Fibroblast of lung (primary cell): Measurements from ENCODE around the gene PAPLN.

Source experiments
- EZH2 ChIP-seq: IDR thresholded peaks from 2 replicates; pipeline ENCODE4 v1.5.1; 2012; ENCODE audit warnings: low read length, control low read depth, mild to moderate bottlenecking; ENCODE audit errors: missing control alignments
- TF ChIP-seq, protein P1 (sequence below), 2 donors: IDR thresholded peaks in 1 of 2; conservative IDR thresholded peaks in 1 of 2; 1 replicate in 1 of 2; 2 replicates in 1 of 2; pipeline ENCODE4 v1.5.1; 2011 to 2012; ENCODE audit warnings: low read length in 2 of 2, control low read depth in 1 of 2, inconsistent platforms in 1 of 2, low read depth in 1 of 2, mild to moderate bottlenecking in 1 of 2

DNA sequence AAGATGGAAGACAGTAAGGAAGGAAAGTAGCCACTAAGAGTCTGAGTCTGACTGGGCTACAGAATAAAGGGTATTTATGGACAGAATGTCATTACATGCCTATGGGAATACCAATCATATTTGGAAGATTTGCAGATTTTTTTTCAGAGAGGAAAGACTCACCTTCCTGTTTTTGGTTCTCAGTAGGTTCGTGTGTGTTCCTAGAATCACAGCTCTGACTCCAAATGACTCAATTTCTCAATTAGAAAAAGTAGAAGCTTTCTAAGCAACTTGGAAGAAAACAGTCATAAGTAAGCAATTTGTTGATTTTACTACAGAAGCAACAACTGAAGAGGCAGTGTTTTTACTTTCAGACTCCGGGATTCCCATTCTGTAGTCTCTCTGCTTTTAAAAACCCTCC, 15.4 kb upstream of the PAPLN start:
- TF ChIP-seq, protein P1, sequence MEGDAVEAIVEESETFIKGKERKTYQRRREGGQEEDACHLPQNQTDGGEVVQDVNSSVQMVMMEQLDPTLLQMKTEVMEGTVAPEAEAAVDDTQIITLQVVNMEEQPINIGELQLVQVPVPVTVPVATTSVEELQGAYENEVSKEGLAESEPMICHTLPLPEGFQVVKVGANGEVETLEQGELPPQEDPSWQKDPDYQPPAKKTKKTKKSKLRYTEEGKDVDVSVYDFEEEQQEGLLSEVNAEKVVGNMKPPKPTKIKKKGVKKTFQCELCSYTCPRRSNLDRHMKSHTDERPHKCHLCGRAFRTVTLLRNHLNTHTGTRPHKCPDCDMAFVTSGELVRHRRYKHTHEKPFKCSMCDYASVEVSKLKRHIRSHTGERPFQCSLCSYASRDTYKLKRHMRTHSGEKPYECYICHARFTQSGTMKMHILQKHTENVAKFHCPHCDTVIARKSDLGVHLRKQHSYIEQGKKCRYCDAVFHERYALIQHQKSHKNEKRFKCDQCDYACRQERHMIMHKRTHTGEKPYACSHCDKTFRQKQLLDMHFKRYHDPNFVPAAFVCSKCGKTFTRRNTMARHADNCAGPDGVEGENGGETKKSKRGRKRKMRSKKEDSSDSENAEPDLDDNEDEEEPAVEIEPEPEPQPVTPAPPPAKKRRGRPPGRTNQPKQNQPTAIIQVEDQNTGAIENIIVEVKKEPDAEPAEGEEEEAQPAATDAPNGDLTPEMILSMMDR (conservative IDR thresholded peaks at IDR 0.05 in 1 of 2, IDR thresholded peaks at IDR 0.05 in 1 of 2; ENCODE audit: low read depth in 1 of 2, low read length in 2 of 2) = no peak
- no peak for TF ChIP-seq EZH2
